ENCODE data around the gene CNTN4. TPM values are rescaled to one million over a fixed set of nuclear protein-coding genes. Genes with fewer than 3 reads are reported as not detected.

The CNTN4 gene
- total RNA-seq, 4 donors from 2014 or later = 2.6 to 91.2 (median 13.2) TPM

DNA sequence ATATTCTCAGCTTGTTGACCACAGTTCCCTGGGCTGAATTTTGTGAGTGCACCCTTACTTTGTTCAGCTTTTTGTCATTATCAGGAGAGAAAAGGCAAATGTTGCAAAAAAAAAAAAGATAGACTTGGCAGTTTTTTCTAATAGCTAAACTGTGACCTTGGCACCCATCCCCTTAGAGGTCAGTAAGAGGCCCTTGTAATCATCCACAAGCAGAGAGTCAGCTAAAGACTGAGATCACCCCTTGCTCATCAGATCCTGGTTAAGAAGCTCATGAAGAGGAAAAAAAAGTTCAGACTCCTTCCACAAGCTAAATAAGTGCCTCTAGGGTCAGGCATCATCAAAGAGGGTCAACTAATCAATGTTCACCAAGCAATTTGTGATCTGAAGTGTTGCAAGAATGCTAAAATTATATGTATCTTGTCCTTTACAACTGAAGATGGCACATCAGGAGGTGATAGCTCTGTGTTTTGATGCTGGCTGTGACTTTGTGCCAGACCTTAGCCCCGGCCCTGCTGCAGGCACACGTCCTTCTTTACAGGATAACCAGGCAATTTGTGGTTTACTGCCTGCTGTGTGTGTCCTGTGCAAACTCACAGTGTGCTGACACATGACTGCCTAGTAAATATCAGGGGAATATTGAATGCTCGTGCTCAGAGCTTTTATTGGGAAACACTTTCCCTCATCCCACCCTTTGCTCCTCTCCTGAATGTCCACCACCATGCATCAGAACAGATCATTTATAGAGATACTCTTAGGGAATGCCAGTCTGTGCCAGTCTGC, 748.6 kb downstream of the CNTN4 start:
- Histone ChIP-seq H3K4me1 (no peaks in the 10 kb centered on the region), H3K4me3 (no peak overlapping the region), H3K27me3 (no peaks in the 10 kb centered on the region), H3K27ac (no peak overlapping the region), H3K9me3 (no peaks in the 10 kb centered on the region), H3K36me3 (no peaks in the 10 kb centered on the region)
- no peak for DNase-seq
- no peak for TF ChIP-seq POLR2A (IDR thresholded peaks at IDR 0.05)
- intact Hi-C loops (cut with DNase I; ENCODE audit: low total_unique reads) = no loop called here

- DNase-seq = no peak
- intact Hi-C loops (cut with DNase I; ENCODE audit: low total_unique reads) = no loop called here
- Histone ChIP-seq H3K4me1 (no peaks in the 10 kb centered on the region), H3K4me3 (no peak overlapping the region), H3K9me3 (no peaks in the 10 kb centered on the region), H3K27ac (no peak overlapping the region), H3K36me3 (no peaks in the 10 kb centered on the region), H3K27me3 (no peaks in the 10 kb centered on the region)
- TF ChIP-seq CTCF (IDR thresholded peaks at IDR 0.05) (no peak), POLR2A (IDR thresholded peaks at IDR 0.05) (no peak)
Observed at GRCh38 chr3:2849092-2849491, 750.4 kb downstream of the CNTN4 start.

DNA sequence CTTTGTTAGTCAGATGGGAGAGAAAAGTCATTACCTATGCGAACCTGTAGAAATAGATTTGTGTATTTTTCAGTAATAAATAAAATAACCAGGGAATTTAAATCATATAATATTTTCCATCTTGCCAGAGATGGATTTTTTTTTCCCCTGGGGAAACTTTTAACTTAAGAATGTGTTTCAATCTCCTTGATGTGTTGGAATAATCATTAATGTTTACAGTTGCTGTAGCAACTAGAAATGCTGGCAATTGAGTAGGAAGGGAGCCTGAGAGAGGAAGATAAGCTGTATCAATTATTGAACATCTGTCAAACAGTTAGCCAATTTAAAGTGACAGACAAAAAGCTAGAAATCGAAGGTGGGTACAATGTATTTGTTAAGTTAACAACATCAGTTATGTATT, 752.0 kb downstream of the CNTN4 start:
- Histone ChIP-seq H3K4me3 (no peak overlapping the region), H3K27ac (no peak overlapping the region), H3K27me3 (no peaks in the 10 kb centered on the region), H3K4me1 (no peaks in the 10 kb centered on the region), H3K9me3 (no peaks in the 10 kb centered on the region), H3K36me3 (no peaks in the 10 kb centered on the region)
- DNase-seq = no peak
- intact Hi-C loops (cut with DNase I; ENCODE audit: low total_unique reads) = no loop called here
- no peak for TF ChIP-seq CTCF (IDR thresholded peaks at IDR 0.05)
- no peak for TF ChIP-seq POLR2A (IDR thresholded peaks at IDR 0.05)

- Histone ChIP-seq H3K4me1 (no peaks in the 10 kb centered on the region), H3K27ac (no peak overlapping the region), H3K4me3 (no peak overlapping the region), H3K27me3 (no peaks in the 10 kb centered on the region), H3K36me3 (no peaks in the 10 kb centered on the region), H3K9me3 (no peaks in the 10 kb centered on the region)
- intact Hi-C loops (cut with DNase I; ENCODE audit: low total_unique reads) = no loop called here
- no peak for DNase-seq
- no peak for TF ChIP-seq POLR2A (IDR thresholded peaks at IDR 0.05)
- TF ChIP-seq CTCF (IDR thresholded peaks at IDR 0.05) = no peak
Observed at GRCh38 chr3:2851361-2851760, 752.7 kb downstream of the CNTN4 start.

- DNase-seq = peak in 1 of 2 donors; percentile 15
- intact Hi-C loops (cut with DNase I; ENCODE audit: low total_unique reads) = no loop called here
- H3K27me3 ChIP-seq = no peaks in the 10 kb centered on the region
Observed at GRCh38 chr3:2851835-2852234, 753.2 kb downstream of the CNTN4 start.

More at GRCh38 chr3:2851835-2852234, 753.2 kb downstream of the CNTN4 start:
- TF ChIP-seq POLR2A (IDR thresholded peaks at IDR 0.05) (no peak), CTCF (IDR thresholded peaks at IDR 0.05) (no peak)
- Histone ChIP-seq H3K4me3 (no peak overlapping the region), H3K9me3 (no peaks in the 10 kb centered on the region), H3K36me3 (no peaks in the 10 kb centered on the region), H3K27ac (no peak overlapping the region), H3K4me1 (no peaks in the 10 kb centered on the region)
